Chondrocyte (in vitro differentiated cells): Measurements from ENCODE around the gene CLEC10A. TPM values are rescaled to one million over a fixed set of nuclear protein-coding genes. Genes with fewer than 3 reads are reported as not detected.

Experiments
- DNase-seq: peaks from one replicate; pipeline ENCODE4 v3.0.0; 2021; ENCODE audit warnings: mixed read lengths, low spot score
- H3K27ac Mint-ChIP-seq: one replicate; pipeline ENCODE4 v1.8.0; 2021; ENCODE audit warnings: mild to moderate bottlenecking, moderate library complexity, mixed read lengths; ENCODE audit not compliant: unreplicated experiment
- H3K27me3 Mint-ChIP-seq: 2 replicates; pipeline ENCODE4 v1.8.0; 2021; ENCODE audit warnings: low read depth, mixed read lengths
- H3K36me3 Mint-ChIP-seq: 2 replicates; pipeline ENCODE4 v1.8.0; 2021; ENCODE audit warnings: low read depth, mixed read lengths
- H3K4me1 Mint-ChIP-seq: 2 replicates; pipeline ENCODE4 v1.8.0; 2021; ENCODE audit warnings: low read depth, mild to moderate bottlenecking, mixed read lengths
- H3K4me3 Mint-ChIP-seq: one replicate; pipeline ENCODE4 v1.8.0; 2021; ENCODE audit warnings: mild to moderate bottlenecking, moderate library complexity, mixed read lengths; ENCODE audit not compliant: unreplicated experiment
- H3K9me3 Mint-ChIP-seq: 2 replicates; pipeline ENCODE4 v1.8.0; 2021; ENCODE audit warnings: low read depth, mixed read lengths
- total RNA-seq: library from RNA; stranded (reverse); gene quantifications from 3 replicates; pipeline ENCODE4 v1.2.1, GENCODE V29; 2021
- TF ChIP-seq, protein P1 (sequence below): fragments of 200-600 bp; sonication (generic); IDR thresholded peaks from 2 replicates; pipeline ENCODE4 v1.5.0; 2021; ENCODE audit warnings: antibody characterized with exemption, mild to moderate bottlenecking, moderate library complexity

The CLEC10A gene
- total RNA-seq, 1 donor from 2014 or later, result not detected

GRCh38 chr17:7111784-7112509 lies 31.9 kb upstream of the CLEC10A start:
- H3K27me3 Mint-ChIP-seq, result peaks cover 14% of the 10 kb centered on the region
- H3K4me3 Mint-ChIP-seq, result no peak overlapping the region
- no peak for DNase-seq
- TF ChIP-seq, protein P1, sequence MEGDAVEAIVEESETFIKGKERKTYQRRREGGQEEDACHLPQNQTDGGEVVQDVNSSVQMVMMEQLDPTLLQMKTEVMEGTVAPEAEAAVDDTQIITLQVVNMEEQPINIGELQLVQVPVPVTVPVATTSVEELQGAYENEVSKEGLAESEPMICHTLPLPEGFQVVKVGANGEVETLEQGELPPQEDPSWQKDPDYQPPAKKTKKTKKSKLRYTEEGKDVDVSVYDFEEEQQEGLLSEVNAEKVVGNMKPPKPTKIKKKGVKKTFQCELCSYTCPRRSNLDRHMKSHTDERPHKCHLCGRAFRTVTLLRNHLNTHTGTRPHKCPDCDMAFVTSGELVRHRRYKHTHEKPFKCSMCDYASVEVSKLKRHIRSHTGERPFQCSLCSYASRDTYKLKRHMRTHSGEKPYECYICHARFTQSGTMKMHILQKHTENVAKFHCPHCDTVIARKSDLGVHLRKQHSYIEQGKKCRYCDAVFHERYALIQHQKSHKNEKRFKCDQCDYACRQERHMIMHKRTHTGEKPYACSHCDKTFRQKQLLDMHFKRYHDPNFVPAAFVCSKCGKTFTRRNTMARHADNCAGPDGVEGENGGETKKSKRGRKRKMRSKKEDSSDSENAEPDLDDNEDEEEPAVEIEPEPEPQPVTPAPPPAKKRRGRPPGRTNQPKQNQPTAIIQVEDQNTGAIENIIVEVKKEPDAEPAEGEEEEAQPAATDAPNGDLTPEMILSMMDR, result no peak
- H3K4me1 Mint-ChIP-seq, result no peaks in the 10 kb centered on the region
- H3K36me3 Mint-ChIP-seq, result peaks cover 4% of the 10 kb centered on the region
- H3K9me3 Mint-ChIP-seq, result peaks cover 5% of the 10 kb centered on the region
- no peak overlapping the region for H3K27ac Mint-ChIP-seq

GRCh38 chr17:7110617-7111306 lies 30.7 kb upstream of the CLEC10A start:
- Mint-ChIP-seq H3K36me3 (peaks cover 4% of the 10 kb centered on the region), H3K4me1 (no peaks in the 10 kb centered on the region), H3K4me3 (no peak overlapping the region), H3K9me3 (peaks cover 5% of the 10 kb centered on the region), H3K27ac (no peak overlapping the region), H3K27me3 (peaks cover 14% of the 10 kb centered on the region)
- TF ChIP-seq, protein P1, result no peak
- no peak for DNase-seq

- Mint-ChIP-seq H3K4me1 (no peaks in the 10 kb centered on the region), H3K36me3 (peaks cover 4% of the 10 kb centered on the region), H3K27me3 (peaks cover 13% of the 10 kb centered on the region), H3K9me3 (peaks cover 5% of the 10 kb centered on the region), H3K27ac (no peak overlapping the region), H3K4me3 (no peak overlapping the region)
- TF ChIP-seq, protein P1, result no peak
- DNase-seq, result no peak
Observed at GRCh38 chr17:7109461-7110322, 29.6 kb upstream of the CLEC10A start.

GRCh38 chr17:7108981-7109380 lies 28.9 kb upstream of the CLEC10A start:
- no peak for DNase-seq
- no peaks in the 10 kb centered on the region for H3K4me1 Mint-ChIP-seq
- peaks cover 13% of the 10 kb centered on the region for H3K27me3 Mint-ChIP-seq
- TF ChIP-seq, protein P1, result no peak
- H3K4me3 Mint-ChIP-seq, result no peak overlapping the region
- H3K27ac Mint-ChIP-seq, result no peak overlapping the region
- H3K9me3 Mint-ChIP-seq, result peaks cover 5% of the 10 kb centered on the region
- peaks cover 4% of the 10 kb centered on the region for H3K36me3 Mint-ChIP-seq

DNA sequence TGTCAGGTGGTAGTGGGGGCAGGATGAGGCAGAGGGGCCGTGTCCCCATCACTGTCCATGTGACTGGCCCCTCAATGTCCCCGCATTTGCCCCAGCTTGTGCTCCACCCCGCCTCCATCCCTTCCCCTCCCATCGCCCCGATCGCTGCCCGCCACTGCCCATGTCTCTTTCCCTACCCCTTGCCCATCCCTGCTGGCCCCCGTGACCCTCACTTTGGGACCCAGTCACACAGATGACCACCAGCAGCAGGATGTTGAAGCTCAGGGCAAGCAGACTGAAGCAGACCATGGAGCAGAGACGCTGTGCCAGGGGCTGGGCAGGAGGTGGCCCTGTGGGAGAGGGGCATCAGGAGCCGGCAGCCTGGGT lies 28.5 kb upstream of the CLEC10A start:
- Mint-ChIP-seq H3K4me3 (no peak overlapping the region), H3K27me3 (peaks cover 16% of the 10 kb centered on the region), H3K36me3 (peaks cover 4% of the 10 kb centered on the region), H3K4me1 (no peaks in the 10 kb centered on the region), H3K9me3 (peaks cover 5% of the 10 kb centered on the region), H3K27ac (no peak overlapping the region)
- DNase-seq, result no peak
- TF ChIP-seq, protein P1, result no peak
